ENCODE results near the gene MICU1.
"Not testable (repeated sequence)": the region's sequence is repeated elsewhere in the genome, so short reads cannot be mapped to it uniquely, and the experiment has no call there.

MICU1 gene

DNA sequence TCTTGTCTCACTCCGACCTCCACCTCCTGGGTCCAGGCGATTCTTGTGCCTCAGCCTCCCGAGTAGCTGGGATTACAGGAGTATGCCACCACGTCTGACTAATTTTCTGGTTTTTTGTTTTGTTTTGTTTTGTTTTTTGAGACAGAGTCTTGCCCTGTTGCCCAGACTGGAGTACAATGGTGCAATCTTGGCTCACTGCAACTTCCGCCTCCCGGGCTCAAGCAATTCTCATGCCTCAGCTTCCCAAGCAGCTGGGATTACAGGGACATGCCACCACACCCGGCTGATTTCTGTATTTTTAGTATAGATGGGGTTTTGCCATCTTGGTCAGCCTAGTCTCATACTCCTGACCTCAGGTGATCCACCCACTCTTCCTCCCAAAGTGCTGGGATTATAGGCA lies 158.8 kb downstream of the MICU1 start:
- DNase-seq (ENCODE audit: low read depth); H3K4me3 ChIP-seq (ENCODE audit: low read depth, low read length): not testable (repeated sequence)

DNA sequence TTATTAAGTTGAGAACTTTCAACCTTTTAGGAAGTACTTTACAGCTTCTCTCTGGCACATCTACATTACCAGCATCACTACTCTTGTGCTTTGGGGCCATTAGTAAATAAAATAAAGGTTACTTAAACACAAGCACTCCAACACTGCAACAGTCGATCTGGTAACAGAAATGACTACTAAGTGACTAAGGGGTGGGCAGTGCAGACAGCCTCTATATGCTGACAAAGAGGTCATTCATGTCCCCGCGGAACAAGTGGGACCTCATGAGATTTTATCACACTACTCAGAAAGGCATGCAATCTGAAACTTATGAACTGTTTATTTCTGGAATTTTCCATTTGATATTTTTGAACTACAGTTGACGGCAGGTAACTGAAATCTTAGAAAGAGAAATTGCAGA lies 159.9 kb downstream of the MICU1 start:
- H3K4me3 ChIP-seq (ENCODE audit: low read depth, low read length), result no peak overlapping the region
- DNase-seq (ENCODE audit: low read depth), result no peak

DNA sequence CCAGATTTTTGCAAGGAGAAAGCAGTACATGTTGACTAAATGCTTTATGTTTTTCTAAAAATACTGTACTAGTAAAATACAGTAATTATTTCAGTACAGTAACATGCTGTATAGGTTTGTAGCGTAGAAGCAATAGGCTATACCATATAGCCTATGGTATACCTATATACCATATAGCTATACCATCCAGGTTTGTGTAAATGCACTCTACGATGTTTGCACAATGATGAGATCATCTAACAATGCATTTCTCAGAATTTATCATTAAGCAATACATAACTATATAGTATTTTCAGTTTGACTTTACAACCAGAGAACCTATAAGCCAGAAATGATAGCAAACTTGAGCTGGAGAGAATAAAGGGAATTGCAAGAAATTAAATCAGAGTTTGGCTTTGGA lies 161.4 kb downstream of the MICU1 start:
- no peak for DNase-seq (ENCODE audit: low read depth)
- H3K4me3 ChIP-seq (ENCODE audit: low read depth, low read length), result no peak overlapping the region

DNA sequence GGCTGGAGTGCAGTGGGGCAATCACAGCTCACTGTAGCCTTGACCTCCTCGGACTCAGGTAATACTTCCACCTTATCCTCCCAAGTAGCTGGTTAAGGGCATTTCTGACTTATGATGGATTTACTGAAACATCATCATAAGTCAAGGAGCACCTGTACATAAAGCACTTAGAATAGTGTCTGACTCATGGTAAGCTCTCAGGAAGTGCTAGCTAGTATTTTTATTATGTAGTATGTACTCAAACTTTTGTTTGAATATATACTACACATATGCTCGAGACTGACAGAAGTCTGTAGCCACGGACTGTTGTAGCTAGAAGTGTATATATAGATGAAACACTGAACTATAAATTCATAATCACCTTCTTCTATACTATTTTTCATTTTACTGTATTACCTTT lies 163.6 kb downstream of the MICU1 start:
- no peak overlapping the region for H3K4me3 ChIP-seq (ENCODE audit: low read depth, low read length)
- DNase-seq (ENCODE audit: low read depth), result no peak

DNA sequence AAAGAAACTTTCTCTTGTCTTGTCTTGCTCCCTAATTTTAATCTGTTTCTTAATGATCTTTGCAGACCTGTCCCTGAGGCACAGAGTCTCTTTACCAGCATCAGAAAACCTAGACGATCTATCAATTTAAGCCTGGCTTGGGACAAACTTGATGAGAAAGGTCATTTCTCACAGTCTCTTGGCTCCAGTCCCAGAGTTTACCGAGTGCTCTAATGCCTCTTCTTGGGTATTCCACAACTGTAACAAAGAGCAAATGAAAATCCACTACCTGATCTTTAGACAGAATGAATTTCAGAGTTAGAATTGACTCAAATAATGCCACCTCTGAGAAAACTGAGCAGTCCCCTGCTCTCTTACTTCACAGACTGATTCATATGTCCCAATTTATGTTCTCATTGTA lies 164.8 kb downstream of the MICU1 start:
- no peak for DNase-seq (ENCODE audit: low read depth)

GRCh38 chr10:72460284-72460876 lies 165.5 kb downstream of the MICU1 start:
- no peak for DNase-seq (ENCODE audit: low read depth)

More for the DNA sequence above, 164.8 kb downstream of the MICU1 start:
- no peak overlapping the region for H3K4me3 ChIP-seq (ENCODE audit: low read depth, low read length)

GRCh38 chr10:72459301-72459700 lies 166.6 kb downstream of the MICU1 start:
- DNase-seq (ENCODE audit: low read depth), result no peak
- no peak overlapping the region for H3K4me3 ChIP-seq (ENCODE audit: low read depth, low read length)

More at GRCh38 chr10:72460284-72460876, 165.5 kb downstream of the MICU1 start:
- no peak overlapping the region for H3K4me3 ChIP-seq (ENCODE audit: low read depth, low read length)

- DNase-seq (ENCODE audit: low read depth), result no peak
Observed at GRCh38 chr10:72455889-72456595, 169.8 kb downstream of the MICU1 start.

GRCh38 chr10:72449941-72450441 lies 175.9 kb downstream of the MICU1 start:
- no peak for DNase-seq (ENCODE audit: low read depth)
- H3K4me3 ChIP-seq (ENCODE audit: low read depth, low read length), result no peak overlapping the region

More at GRCh38 chr10:72455889-72456595, 169.8 kb downstream of the MICU1 start:
- H3K4me3 ChIP-seq (ENCODE audit: low read depth, low read length), result no peak overlapping the region

- DNase-seq (ENCODE audit: low read depth), result no peak
- H3K4me3 ChIP-seq (ENCODE audit: low read depth, low read length), result no peak overlapping the region
Observed at GRCh38 chr10:72445851-72446250, 180.0 kb downstream of the MICU1 start.

DNA sequence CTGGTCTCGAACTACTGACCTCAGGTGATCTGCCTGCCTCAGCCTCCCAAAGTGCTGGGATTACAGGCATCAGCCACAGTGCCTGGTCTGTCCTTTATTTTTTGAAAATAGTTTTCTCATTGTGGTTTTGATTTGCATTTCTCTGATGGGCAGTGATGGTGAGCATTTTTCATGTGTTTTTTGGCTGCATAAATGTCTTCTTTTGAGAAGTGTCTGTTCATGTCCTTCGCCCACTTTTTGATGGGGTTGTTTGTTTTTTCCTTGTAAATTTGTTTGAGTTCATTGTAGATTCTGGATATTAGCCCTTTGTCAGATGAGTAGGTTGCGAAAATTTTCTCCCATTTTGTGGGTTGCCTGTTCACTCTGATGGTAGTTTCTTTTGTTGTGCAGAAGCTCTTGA lies 182.9 kb downstream of the MICU1 start:
- DNase-seq (ENCODE audit: low read depth); H3K4me3 ChIP-seq (ENCODE audit: low read depth, low read length): not testable (repeated sequence)

DNA sequence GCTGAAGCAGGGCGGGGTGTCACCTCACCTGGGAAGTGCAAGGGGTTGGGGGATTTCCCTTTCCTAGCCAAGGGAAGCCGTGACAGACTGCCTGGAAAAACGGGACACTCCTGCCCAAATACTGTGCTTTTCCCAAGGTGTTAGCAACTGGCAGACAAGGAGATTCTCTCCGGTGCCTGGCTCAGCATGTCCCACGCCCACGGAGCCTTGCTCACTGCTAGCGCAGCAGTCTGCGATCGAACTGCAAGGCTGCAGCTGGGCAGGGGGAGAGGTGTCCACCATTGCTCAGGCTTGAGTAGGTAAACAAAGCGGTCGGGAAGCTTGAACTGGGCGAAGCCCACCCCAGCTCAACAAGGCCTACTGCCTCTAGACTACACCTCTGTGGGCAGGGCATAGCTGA lies 190.3 kb downstream of the MICU1 start:
- no peak for DNase-seq (ENCODE audit: low read depth)
- H3K4me3 ChIP-seq (ENCODE audit: low read depth, low read length), result no peak overlapping the region

- H3K4me3 ChIP-seq (ENCODE audit: low read depth, low read length); DNase-seq (ENCODE audit: low read depth): not testable (repeated sequence)
Observed at GRCh38 chr10:72430936-72431335, 194.9 kb downstream of the MICU1 start.

DNA sequence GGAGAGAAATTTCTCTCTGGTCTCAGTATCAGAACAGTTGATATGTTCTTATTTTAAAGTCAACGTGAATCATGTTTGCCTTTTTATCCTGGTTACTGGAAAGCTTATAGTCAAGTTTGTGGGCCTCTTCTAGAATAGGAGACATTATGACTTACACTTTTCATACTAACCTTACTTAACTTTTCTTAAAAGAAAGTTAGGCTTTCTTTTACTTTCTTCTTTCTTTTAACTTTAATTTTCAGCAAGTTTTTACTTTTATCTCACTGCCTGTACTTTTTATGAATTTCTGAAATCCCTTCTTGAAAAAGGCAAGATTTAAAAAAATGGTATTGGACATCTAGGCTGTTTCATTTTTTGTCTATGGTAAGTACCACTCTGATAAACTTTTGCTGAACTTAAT lies 195.9 kb downstream of the MICU1 start:
- DNase-seq (ENCODE audit: low read depth), result no peak
- H3K4me3 ChIP-seq (ENCODE audit: low read depth, low read length), result no peak overlapping the region

DNA sequence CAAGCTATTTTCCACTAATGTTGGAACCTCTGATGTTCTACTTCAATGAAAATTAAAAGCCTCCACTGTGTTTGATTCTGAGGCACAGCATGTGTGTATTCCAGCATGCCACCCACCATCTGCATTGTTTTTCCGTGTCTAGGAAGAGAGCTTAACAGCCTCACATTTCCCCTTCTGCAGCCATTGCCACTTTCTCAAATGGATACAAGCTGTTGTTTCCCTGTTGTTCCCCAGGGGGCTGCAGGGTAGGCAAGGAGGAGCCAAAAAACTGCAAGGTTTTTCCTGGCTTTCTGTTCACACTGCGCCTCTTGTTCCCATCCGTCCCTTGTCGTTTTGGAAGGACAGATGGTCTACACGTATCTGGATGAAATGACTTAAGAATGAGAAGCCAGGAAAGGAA lies 198.9 kb downstream of the MICU1 start:
- no peak for DNase-seq (ENCODE audit: low read depth)
- no peak overlapping the region for H3K4me3 ChIP-seq (ENCODE audit: low read depth, low read length)

DNA sequence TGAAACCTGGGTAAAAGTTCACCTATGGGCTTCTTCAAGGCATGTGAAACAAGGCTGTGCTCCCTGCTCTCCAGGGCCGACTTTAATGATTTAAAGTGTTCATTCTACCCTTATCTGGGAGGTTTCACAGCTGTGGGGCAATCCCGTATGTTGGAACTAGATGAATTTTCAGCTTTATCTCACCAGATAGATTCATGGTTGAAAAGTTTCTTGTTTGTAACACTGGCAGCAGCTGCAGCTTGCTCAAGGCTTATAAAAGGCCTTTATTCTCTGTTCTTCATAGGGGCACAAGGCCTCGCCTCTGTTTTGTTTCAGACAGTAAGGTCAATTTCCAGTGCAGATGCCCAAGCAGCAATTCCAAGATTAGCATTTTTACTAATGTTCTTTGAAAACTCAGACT lies 200.7 kb downstream of the MICU1 start:
- no peak overlapping the region for H3K4me3 ChIP-seq (ENCODE audit: low read depth, low read length)
- peak; percentile 0 for DNase-seq (ENCODE audit: low read depth)

- no peak for DNase-seq (ENCODE audit: low read depth)
- H3K4me3 ChIP-seq (ENCODE audit: low read depth, low read length), result no peak overlapping the region
Observed at GRCh38 chr10:72424561-72424960, 201.3 kb downstream of the MICU1 start.

GRCh38 chr10:72423426-72423825 lies 202.5 kb downstream of the MICU1 start:
- H3K4me3 ChIP-seq (ENCODE audit: low read depth, low read length), result no peak overlapping the region
- no peak for DNase-seq (ENCODE audit: low read depth)

GRCh38 chr10:72421885-72422540 lies 203.9 kb downstream of the MICU1 start:
- DNase-seq (ENCODE audit: low read depth), result no peak
- no peak overlapping the region for H3K4me3 ChIP-seq (ENCODE audit: low read depth, low read length)

- H3K4me3 ChIP-seq (ENCODE audit: low read depth, low read length), result no peak overlapping the region
Observed at GRCh38 chr10:72419241-72419640, 206.6 kb downstream of the MICU1 start.

GRCh38 chr10:72418679-72419078 lies 207.2 kb downstream of the MICU1 start:
- H3K4me3 ChIP-seq (ENCODE audit: low read depth, low read length), result no peak overlapping the region
- no peak for DNase-seq (ENCODE audit: low read depth)

More at GRCh38 chr10:72419241-72419640, 206.6 kb downstream of the MICU1 start:
- DNase-seq (ENCODE audit: low read depth), result no peak
